SW480 (cell line): ENCODE data around the gene CIB4.

Experiments used
- DNase-seq: peaks from one replicate; pipeline ENCODE4 v3.0.0-alpha.2; 2016; ENCODE audit warnings: low spot score

The CIB4 gene

DNA sequence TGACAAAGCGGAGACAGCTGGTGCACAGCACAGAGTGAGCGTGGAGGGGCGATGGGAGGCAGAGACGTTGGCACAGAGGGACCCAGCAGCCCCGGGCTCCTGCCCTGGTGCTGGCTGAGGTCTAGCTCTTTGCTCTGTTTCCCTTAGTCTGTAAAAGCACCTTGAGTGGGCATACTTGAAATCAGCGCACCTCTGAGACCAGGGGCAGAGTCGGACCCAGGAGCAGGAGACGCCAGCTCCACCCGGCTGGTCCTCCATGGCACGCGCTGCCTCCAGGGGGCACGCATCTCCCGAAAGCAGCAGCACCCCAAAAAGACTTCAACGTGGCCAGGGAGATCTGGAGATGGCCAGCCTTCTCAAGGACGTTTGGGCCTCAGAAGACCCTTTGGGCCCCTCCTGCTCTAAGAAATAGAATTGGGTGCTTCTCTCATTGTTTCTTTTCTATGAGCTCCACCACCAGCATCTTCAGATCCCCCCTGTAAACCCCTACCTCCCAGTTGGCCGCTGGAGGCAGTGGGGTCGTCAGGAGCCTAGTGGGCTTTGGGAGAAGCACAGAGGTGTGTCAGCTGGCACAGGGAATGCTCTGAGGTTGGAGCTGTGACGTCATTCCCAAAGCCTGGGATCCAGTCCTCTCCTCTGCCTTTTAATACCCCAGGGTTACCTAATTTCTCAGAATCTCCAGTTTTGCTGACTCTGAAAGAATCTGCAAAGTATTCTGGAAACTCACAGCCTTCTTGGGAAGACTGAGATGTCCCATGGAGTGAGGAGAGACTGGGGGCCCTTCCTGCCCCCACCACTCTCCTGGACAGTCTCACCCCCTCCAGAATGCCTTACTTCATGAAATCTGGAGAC, 58.9 kb downstream of the CIB4 start:
- DNase-seq = no peak

DNA sequence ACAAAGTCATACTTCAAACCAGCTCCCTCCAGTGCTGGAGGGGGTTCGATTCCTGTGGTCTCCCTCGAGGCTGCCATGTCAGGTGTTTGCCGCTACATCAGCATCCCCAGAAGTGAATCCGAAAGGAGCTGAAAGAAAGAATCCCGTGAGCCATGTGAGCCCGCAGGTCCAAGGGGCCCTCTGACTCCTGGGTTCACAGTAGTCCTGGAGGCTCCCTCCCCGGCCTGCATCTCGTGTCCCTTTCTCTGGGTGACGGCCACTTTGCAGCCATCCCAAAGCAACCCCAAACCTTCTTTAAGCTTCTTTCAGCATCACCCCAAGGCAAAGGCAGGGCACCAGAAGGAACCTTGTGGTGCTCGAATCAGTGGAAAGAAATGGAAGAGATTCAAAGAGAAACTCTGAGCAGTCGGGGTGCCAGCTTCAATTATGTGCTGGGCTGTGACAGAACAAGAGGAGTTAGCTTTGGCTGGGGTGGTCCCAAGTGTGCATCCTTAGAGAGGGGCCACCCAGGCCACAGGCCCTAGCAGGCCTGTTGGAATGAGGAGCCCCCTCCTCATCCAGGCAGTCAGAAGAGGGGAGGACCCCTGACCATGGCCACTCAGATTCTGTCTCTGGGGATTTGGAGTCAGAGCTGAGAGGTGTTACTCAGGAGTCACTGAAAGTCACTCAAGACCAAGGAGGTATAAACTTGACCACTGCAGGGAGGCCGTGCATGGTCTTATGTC, 59.7 kb downstream of the CIB4 start:
- DNase-seq = no peak

DNA sequence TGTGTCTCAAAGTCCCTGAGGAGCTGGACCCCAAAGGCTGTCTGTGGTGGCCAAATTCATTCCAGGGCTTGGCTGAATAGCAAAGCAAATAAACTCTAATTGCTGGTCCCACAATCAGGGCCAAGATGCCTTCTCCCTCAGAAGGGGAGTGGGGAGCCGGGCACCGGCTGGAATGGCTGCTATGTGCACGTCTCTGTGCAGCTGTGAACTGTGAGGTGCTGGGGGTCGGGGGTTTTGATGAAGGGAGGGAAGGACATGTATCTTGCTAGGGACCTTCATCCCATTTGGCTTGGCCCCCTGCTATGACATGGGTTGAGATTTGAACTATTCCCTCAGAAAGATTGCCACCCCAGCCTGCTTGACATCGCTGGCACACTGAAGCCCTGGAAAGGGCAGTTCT, 60.4 kb downstream of the CIB4 start:
- DNase-seq = no peak

DNA sequence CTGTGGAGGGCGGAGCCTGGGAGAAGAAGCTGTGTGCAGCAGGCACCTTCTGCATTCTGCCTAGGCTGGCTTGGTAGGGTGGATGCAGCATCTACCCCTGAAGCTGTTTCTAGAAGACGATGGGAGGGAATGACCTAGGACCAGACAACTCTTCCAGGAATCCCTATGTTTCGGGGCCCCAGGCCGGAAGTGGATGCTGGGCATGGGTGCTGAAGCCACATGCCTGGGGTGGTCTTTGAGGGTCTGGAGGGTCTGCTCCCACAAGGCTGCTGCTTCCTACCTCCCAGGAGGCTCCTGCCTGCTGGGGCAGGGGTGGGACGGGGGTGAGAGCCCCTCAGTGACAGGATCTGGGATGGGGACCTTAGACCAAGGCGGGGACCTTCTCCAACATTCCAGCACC, 61.0 kb downstream of the CIB4 start:
- no peak for DNase-seq

DNA sequence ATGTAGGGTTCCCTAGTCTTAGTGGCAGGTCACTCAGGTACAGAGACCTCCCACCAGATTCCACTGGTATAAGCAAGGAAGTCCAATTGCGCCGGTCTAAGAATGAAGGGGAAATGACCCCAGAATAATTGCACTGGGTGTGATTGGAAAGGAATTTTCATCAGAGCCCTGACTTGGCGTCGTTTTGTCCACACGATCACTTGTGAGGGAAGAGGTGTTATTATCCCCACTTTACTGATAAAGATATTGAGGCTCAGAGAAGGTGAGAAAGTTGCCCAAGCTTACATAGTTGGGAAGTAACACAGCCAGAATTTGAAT, 61.5 kb downstream of the CIB4 start:
- no peak for DNase-seq

DNA sequence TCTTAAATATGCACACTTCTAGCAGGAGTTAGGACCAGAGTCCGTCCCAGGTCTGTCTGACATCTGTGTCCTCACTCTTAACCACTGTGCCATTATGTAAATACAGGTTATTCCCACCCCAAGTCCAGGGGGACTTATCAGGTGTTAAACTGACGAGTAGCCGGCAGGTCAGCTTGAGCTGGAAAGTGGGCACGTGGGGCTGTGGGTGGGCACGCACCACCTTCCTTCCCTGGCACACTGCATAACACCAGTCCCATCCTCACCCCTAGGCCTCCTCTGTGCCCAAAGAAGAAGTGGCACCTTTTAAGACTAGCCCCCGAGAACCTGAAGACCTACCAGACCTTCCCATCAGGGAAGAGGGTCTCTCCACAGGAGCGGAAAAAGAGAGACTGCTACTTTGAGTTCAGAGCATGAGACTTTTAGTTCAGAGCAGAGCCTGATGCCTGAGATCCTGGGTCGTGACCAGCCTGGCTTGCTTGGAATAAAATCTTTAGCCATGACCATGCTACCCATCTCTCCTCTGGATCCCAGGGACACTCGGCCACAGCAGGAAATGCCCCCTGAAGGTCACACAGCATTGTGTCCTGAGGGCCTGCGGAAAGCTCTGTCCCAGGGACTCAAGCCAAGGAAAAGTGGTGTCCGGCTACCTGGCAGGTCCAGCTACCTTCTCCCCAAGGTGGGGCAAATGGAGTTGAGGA, 62.0 kb downstream of the CIB4 start:
- DNase-seq = no peak

DNA sequence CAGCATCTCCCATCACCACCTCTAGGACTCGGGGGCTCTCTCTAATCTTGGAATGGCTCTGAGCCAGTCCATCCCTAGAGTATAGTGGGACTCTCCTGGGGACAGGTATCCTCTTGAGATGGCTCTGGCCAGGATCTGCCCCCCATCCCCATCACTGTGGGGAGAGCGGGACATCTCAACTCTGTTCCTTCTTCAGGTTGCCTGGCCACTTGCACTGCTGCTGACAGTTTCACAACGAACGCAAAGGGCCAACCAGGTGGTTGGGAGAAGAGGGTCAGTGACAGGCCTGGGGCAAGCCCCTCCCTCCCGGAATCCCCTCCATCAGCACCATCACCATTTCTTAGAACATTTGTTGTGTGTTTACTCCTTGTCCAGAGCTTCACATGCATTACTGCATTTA, 62.6 kb downstream of the CIB4 start:
- no peak for DNase-seq

DNA sequence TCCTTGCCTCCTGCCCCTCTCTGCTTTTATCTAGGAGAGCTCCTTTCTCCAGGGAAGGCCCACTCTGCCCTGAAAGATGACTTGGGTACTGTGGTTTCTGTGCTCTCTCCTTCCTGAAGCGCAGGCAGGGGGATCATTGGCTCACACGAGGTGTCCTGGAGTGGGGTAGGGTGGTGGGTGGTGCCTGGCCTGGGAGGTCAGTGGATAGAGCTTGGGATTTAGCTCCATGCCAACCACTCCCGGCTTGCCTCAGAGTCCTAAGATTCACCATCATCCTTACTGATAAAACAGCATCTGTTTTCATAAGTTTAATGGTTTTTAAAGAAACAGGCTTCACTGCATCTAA, 63.1 kb downstream of the CIB4 start:
- no peak for DNase-seq

DNA sequence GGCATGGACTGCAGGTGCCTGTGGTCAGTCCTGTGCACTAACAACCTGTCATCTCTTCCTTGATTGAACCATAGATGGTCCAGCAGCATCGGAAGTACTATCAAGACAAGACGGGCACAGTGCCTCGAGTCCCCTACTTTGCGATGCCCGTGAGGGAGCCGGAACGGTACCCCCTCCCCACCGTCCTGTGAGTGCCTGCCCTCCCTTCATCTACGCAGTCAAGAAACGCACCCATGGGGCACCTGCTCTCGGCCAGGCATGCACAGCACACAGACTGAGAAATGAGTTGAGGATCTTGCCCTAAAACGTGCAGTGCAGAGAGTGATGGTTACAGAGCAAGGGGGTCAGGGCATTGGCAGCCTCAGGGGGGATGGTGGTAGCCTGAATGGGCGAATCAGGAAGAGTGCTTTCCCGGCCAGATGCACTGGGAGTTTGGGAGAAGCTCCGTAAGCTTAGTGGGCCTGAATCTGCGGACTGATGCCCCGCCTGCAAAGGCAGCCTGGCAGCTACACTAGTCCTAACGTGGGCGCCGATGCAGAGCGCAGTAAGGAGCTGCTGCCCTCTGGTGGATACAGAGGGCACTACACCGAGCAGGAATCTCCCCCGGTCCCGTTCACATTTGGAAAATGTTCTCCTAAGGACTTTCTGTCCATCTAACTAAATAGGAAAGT, 63.6 kb downstream of the CIB4 start:
- DNase-seq = peak; percentile 74

DNA sequence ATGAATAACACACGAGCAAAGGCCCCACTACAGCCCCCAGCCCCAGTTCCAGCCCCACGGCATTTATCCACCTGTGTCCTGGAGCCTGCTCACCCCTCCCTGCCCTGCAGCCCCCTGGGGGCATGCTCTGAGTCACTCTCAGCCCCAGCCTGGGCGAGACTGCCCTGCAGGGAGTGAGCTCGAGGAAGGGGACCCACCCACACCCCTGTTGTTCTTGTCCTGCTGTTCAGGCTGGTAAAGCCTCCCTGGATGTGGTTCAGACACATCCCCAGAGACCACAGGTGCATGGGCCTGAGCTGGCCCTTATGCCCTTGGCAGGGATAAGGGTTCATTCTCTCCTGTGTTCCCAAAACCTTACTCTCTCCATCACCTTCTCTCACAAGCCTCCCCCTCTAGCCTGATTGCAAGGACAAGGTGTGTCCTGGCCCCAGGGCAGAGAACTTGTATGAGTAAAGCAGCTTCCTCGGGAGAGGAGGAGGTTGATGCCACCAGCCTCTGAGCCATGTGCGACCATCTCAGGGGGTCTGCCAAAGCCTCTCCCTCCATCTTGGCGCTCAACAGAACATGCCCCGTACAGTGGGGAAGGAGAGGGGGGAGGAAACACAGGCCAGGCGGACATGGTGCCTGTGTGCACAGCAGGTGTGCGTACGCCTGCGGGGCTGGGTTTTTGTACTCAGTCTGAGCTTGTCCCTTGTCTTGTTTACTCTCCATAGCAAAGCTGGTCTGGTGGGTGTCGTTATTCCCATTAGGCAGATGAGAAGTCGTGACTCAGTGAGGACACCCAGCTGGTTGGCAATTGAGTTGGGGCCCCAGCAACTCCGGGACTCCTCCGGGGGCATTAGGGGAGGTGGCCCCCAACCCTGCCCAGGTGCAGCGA, 64.4 kb downstream of the CIB4 start:
- DNase-seq = no peak

DNA sequence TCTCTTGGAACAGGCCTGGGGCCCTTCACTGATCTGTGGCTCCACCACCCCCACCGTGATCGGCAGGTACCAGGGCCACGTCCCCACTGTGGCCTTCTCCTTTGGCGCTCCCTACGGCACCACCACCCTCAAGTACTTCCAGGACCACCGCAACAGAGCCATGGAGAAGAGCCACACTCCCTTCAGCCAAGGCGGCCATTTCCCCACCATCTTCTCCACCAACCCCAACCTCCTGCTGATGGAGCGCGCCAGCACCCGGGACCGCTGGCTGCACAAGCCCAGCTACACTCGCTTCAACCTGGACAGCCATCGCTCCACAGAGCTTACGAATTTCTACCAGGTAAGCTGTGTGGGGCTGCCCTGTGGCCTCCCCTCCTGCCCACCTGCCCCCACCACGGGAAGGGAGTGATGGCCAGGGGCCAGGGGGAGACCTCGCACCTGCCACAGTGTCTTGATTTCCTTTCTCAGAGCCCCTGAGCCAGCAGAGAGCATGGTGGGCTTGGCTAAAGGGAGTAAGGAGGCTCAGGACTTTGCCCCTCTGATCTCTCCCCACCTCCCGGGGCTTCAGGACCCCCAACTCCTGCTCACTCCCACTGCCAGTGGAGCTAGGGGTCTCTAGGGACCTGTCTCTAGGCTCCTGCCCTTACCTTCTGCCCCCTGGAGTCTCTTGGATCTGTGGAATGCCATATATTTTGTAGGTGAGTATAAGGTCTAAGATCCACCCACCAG, 65.2 kb downstream of the CIB4 start:
- DNase-seq = no peak

DNA sequence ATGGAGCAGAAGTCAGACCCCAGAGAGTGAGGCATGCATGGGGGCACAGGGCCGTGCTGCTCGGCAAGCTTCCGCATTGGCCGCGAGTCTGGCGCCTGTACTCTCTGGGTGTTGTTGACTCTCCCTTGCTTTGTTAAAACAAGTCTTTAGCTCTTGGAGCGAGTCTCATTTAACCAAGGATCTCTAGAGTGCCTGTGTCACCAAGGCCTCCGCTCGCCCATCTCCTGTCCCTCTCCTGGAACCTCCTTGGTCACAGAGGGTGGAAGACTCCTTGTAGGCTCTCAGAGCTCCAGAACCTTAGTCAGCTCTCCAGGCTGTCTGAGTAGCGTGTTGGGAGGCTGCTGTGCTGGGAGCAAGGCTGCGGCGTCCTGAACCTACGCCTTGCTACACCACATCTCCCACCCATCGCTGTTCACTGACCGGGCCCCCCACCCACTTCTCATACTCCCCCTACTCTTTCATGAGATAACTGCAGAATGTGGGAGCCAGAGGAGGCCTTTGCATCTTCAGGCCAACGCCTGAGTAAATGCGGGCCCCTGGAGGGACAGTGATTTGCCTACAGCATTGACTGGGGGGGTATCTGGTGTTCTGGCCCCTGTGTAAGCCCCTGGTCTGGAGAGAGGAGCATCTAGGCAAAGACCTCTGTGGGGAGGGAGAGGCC, 66.1 kb downstream of the CIB4 start:
- DNase-seq = no peak

DNA sequence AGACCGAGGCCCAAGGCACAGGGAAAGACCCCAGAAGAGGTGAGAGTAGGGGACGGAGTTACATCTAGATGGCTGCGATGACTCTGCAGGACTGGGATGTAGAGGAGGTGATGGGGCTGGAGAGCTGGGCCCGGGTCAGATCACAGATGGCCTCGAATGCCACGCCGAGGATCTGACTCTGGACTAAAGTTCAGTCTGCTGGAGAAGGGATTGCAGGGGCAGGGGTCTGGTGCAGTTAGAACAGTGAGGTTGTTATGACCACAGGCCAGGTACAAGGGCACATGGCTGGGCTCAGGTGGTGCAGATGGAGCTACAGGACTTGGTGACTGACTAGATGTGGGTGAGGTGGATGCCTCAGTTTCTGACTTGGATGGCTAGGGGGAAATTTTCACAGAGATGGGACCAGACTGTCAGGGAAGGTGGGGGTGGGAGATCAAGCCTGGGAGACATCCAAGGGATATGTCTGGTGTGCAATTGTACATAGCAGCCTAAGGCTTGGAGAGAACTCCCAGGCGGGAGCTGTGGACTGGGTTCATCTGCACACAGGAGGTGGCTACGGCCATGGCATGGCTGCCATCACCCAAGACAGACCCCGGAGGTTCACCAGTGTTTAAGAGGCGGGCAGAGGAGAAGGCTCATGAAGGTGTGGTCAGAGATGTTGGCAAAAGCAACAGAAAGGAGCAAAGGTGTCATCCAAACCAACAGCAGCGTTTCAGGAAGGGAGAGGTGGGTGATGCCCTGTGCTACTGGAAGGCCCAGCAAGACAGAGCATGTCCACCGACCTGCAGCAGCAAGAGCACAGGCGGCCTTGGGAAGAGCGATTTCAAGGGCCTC, 66.9 kb downstream of the CIB4 start:
- DNase-seq = no peak

DNA sequence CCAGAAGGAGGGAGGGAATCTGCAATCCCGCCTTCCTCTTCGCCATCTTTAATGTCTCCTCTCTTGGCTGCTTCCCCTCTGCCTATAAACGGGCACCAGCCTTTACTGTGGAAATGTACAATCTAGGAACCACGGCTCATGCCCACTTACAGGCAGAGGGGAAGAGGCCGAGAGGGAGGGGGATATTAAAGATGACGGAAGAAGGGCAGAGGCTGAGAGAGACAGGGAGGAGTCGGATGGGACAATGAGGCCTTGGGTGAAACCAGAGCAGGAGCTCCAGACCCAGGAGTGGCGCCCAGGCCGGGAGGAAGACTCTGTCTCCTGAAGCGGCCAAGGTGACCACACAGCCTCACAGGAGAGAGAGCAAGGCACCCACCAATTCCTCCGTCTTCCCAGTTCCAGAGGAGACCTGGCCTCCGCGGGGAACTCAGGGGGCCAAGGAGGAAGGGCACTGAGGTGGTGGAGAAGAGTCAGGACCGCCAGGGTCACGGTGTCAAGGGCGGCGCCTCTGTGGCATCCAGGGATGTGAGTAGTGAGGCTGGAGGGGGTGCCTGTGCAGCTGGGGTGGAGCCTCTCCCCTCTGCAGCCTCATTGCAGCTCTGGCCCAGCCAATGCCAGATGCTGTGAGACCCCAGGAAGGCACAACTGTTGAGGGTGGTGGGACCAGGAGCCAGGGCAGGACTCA, 67.8 kb downstream of the CIB4 start:
- DNase-seq = no peak

DNA sequence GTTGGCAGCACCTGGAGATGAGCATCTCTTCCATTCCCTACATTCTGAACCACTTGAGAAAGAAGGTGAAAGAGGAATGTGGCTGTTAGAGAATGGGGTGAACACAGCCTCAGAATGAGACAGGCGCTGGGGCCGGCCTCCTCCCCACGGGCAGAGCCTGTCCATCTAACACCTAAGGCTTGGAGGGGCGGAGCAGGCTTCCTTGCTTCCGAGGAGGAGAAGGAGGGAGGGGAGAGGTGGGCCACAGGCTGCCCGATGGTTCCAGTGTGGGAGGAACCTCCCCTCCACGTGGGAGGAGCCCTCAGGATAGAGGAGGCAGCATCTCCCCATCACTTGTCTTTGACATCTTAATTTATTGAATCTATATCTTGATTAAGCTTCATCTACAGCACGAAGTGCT, 68.6 kb downstream of the CIB4 start:
- DNase-seq = no peak

DNA sequence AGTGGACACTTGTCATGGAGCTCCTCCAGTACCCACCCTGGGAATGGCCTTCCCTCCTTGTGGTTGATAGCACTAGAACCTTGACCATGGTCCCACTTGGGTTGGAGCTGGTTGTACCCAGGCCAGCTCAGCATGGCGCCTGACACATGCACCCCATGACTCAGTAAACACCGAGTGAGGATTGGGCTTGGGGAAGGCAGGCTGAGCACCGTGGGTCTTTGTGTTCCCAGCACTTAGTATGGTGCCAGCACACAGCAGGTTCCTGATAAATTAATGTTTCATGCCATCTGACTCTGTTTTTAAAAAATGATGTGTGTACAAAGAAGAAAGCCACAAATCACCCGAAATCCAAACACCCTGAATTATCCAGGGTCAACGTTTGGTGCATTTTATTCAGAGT, 69.8 kb downstream of the CIB4 start:
- DNase-seq = no peak

DNA sequence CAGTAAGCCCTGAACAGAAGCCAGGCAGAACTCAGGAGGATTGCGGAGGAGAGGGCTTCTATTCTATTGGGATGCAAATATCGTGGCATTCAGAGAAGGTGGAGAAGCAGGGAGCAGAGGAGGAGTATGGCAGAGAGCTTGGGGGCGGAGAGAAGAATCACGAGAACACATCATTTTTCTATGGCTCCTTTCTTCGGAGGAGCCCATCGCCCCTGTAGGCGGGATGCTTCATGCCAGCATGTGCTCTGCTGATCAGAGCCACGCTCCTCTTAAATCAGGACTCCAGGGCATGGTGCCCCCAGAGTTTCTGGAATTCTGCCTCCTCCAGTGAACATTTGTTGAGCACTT, 71.1 kb downstream of the CIB4 start:
- no peak for DNase-seq

DNA sequence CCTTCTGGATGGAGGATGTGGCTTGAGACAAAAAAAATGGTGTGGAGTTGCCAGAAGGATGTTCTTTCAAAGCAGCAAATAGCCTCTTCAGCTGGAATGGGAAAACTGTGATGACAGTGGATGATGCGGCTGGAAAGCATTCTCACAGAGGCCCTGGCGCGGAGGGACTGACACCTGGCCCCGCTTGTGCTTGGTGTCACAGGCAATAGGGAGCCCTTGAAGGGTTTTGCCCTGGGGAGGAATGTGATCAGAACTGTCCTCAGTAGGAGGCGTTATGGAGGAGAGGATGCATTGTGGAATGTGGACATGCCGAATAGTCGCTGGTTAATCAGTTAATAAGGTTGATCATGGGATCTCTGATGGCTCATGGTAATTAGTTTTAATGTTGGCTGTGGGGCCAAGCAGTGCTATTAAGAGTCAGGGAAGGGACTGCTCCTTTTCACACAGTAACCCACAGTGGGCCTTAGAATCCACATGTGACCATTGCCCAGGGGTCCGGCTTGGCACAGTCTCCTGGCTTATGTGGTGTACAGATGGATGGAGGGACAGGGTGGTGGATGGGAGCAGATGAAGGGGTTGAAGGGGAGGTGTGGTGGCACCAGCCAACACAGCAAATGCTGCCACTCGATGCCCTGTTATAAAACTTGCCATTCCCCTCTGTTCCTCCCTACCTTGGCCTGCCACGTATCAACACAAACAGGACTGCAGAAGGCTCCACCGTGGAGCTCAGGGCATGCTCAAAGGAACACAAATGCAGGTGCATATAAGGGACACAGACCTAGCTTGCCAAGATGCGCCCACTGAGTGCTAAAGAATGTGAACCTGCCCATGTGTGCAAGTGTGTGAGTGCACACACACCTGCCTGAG, 71.7 kb downstream of the CIB4 start:
- no peak for DNase-seq
